Measurements from ENCODE around the gene CADPS2. TPM values are rescaled to one million over a fixed set of nuclear protein-coding genes. Genes with fewer than 3 reads are reported as not detected.

Gene CADPS2
- total RNA-seq, 1 donor from 2014 or later, result 4.3 TPM

DNA sequence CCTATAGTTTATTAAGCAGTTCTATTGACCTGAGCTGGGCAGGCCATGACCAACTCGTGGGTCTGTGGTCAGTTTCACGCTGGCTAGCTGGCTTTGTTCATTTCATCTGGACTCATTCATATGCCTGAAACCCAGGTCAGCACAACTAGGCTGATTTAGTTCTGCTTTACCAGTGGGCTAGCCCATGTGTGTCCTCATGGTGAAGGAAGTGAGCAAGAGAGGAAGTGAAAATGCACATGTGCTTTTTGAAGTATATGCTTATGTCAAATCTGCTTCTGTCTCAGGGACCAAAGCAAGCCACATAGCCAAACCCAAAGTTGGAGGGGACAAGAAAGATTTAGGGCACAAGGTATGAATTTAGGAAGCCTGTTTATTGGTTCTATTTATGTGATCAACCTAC, 341.8 kb downstream of the CADPS2 start:
- Mint-ChIP-seq H3K9me3 (ENCODE audit: low read depth) (no peaks in the 10 kb centered on the region), H3K4me1 (ENCODE audit: low read depth) (no peaks in the 10 kb centered on the region), H3K36me3 (ENCODE audit: insufficient read depth) (no peaks in the 10 kb centered on the region), H3K4me3 (ENCODE audit: low read depth) (no peak overlapping the region), H3K27me3 (no peaks in the 10 kb centered on the region), H3K27ac (no peak overlapping the region)
- TF ChIP-seq, protein P1, sequence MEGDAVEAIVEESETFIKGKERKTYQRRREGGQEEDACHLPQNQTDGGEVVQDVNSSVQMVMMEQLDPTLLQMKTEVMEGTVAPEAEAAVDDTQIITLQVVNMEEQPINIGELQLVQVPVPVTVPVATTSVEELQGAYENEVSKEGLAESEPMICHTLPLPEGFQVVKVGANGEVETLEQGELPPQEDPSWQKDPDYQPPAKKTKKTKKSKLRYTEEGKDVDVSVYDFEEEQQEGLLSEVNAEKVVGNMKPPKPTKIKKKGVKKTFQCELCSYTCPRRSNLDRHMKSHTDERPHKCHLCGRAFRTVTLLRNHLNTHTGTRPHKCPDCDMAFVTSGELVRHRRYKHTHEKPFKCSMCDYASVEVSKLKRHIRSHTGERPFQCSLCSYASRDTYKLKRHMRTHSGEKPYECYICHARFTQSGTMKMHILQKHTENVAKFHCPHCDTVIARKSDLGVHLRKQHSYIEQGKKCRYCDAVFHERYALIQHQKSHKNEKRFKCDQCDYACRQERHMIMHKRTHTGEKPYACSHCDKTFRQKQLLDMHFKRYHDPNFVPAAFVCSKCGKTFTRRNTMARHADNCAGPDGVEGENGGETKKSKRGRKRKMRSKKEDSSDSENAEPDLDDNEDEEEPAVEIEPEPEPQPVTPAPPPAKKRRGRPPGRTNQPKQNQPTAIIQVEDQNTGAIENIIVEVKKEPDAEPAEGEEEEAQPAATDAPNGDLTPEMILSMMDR (IDR thresholded peaks at IDR 0.05; ENCODE audit: unreplicated experiment), result no peak
- no peak for DNase-seq (ENCODE audit: low spot score, unreplicated experiment)

DNA sequence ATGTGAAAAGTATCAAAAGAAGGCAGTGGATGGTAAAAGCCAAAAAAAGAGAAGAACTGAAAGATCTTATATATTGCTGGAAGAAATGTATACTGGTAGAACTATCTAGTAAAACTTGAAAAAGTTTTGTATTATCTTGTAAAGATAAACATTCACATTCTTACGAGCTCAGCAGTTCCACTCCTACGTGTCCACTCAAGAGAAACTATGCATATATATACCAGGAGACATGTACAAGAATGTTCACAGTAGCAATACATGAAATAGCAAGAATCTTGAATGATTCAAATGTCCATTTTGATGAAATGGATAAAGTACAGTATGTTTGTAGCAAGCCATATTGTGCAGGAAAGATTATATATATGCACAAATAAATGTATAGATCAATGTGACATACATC, 342.4 kb downstream of the CADPS2 start:
- TF ChIP-seq, protein P1 (IDR thresholded peaks at IDR 0.05; ENCODE audit: unreplicated experiment), result no peak
- Mint-ChIP-seq H3K4me1 (ENCODE audit: low read depth) (no peaks in the 10 kb centered on the region), H3K27ac (no peak overlapping the region), H3K4me3 (ENCODE audit: low read depth) (no peak overlapping the region), H3K9me3 (ENCODE audit: low read depth) (no peaks in the 10 kb centered on the region), H3K36me3 (ENCODE audit: insufficient read depth) (no peaks in the 10 kb centered on the region), H3K27me3 (no peaks in the 10 kb centered on the region)
- no peak for DNase-seq (ENCODE audit: low spot score, unreplicated experiment)

DNA sequence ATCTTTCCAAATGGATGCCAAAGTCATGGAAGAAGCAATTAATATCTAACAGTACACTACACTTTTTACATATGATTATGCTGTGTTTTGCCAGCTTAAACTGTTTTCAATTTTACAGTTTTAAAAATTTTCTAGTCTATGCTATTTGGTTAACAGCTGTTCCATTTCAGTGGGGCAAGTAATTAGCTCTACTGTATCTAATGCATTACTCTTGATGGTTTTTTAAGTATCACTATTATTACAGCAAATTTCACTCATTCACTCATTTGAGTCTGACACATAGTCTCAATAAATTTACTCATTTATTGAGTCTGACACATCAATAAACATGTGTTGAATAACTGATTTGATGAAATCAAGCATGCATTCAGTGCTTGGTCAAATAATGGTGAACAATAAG, 343.1 kb downstream of the CADPS2 start:
- TF ChIP-seq, protein P1 (IDR thresholded peaks at IDR 0.05; ENCODE audit: unreplicated experiment), result no peak
- H3K27ac Mint-ChIP-seq, result no peak overlapping the region
- H3K9me3 Mint-ChIP-seq (ENCODE audit: low read depth), result no peaks in the 10 kb centered on the region
- H3K27me3 Mint-ChIP-seq, result no peaks in the 10 kb centered on the region
- no peaks in the 10 kb centered on the region for H3K36me3 Mint-ChIP-seq (ENCODE audit: insufficient read depth)
- DNase-seq (ENCODE audit: low spot score, unreplicated experiment), result no peak
- no peak overlapping the region for H3K4me3 Mint-ChIP-seq (ENCODE audit: low read depth)
- H3K4me1 Mint-ChIP-seq (ENCODE audit: low read depth), result no peaks in the 10 kb centered on the region

DNA sequence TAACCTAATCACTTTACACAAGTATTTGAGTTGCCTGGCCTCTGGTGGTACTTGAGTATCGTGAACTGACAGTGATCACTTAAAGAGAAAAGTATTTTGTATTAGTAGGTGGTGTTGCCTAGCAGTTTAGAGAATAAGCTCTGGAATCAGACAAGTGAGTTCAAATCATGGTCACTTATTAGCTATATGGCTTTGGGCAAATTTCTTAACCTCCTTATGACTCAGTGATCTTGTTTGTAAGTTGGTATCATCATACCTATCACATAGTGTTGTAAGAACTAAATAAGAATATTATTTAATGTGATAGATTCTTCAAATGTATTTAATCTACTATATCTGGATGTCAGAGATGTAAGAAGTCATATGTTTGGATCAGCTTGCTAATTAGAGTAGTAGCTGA, 351.2 kb downstream of the CADPS2 start:
- DNase-seq (ENCODE audit: low spot score, unreplicated experiment), result no peak
- H3K36me3 Mint-ChIP-seq (ENCODE audit: insufficient read depth), result no peaks in the 10 kb centered on the region
- H3K27ac Mint-ChIP-seq, result no peak overlapping the region
- TF ChIP-seq, protein P1 (IDR thresholded peaks at IDR 0.05; ENCODE audit: unreplicated experiment), result no peak
- H3K27me3 Mint-ChIP-seq, result no peaks in the 10 kb centered on the region
- no peaks in the 10 kb centered on the region for H3K9me3 Mint-ChIP-seq (ENCODE audit: low read depth)
- no peak overlapping the region for H3K4me3 Mint-ChIP-seq (ENCODE audit: low read depth)
- no peaks in the 10 kb centered on the region for H3K4me1 Mint-ChIP-seq (ENCODE audit: low read depth)

DNA sequence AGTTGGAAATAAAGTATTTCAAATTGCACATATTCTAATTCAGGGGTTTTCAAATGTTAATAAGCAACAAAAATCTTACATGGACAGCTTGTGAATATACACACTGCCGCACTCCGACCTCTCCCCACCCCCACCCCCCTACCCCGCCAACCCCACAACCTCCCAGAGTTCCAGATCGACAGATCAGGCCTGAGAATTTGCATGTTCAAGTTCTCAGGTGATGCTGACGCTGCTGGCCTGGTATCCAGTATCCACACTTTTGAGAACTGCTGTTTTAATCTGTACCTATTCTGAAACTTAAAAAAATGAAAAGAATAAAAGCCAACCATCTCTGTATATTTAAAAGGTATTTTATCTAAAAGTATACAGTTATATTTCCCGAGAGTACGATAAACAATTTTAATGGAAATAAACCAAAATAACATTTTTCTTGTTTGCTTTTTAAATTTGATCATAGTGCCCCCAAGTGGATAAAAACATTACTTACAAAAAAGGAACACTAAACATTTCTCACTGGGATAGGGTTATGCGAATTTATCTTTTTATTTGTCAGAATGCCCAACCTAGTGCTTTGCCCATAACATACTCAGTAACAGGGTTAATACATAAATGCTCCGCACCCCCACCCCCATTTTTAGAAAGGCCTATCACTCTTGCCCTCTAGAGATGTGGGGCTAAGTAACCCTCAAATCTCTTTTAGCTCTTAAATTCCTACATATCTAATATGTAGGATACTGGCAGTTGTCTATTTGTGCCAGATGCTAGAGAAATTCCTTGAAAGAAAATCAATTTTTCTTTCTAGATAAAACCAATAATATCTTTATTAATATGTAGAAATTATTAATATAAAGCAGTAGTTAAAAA, 353.6 kb downstream of the CADPS2 start:
- Mint-ChIP-seq H3K4me3 (ENCODE audit: low read depth) (no peak overlapping the region), H3K36me3 (ENCODE audit: insufficient read depth) (no peaks in the 10 kb centered on the region), H3K27ac (no peak overlapping the region), H3K9me3 (ENCODE audit: low read depth) (no peaks in the 10 kb centered on the region), H3K4me1 (ENCODE audit: low read depth) (no peaks in the 10 kb centered on the region), H3K27me3 (no peaks in the 10 kb centered on the region)
- TF ChIP-seq, protein P1 (IDR thresholded peaks at IDR 0.05; ENCODE audit: unreplicated experiment), result peak; percentile 64
- DNase-seq (ENCODE audit: low spot score, unreplicated experiment), result no peak

Measured in progenitor cell of endocrine pancreas (in vitro differentiated cells).